ENCODE measurements around the gene STEAP1B. TPM values are rescaled to one million over a fixed set of nuclear protein-coding genes. Genes with fewer than 3 reads are reported as not detected.

The STEAP1B gene
- total and polyA plus RNA-seq, 2 donors (not counting 3 experiments of a cell fraction or from before 2014, with no cell fraction given), result 32.2 to 46.1 TPM

DNA sequence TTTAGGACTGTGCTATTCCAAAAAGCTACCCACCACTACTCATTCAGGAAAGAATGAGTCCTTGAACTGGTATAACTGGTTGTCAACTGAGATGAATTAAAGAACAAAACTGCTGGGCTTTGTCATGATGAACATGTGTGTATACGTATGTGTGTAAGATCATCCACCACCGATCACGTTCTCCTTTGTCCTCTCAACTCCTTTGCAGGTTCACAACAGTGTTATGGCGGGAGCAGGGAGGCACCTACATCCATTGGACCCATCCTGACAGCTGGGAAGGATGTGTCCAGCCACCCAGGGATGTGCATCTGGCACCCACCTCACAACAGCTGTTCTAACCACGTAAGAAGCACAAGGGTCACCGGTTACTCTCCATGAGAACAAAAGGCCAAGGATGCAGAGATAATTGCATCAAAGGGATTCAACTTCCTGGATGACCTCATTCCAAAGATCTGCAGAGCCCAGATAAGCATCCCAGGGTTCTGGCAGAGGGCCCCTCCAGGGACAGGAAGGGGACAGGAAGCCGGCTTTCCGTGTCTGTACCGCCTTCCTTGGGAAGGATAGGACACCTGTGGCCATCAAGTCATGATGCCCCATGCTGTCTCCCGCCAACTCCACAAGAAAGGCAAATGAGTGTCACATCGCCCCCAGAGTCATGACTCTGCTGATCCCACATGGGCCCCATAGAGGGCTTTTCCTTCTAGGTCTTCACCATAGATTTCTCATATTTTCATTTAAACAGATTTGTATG is 66.1 kb downstream of the STEAP1B start:
- Histone ChIP-seq H2AFZ (ENCODE audit: low read depth, low read length) (no peak overlapping the region), H3K4me3 (replicated peaks in 1 of 3; ENCODE audit: insufficient read depth in 1 of 3, low read depth in 1 of 3, low read length in 3 of 3) (no peak overlapping the region), H3K27me3 (ENCODE audit: control insufficient read depth in 2 of 2, insufficient read depth in 2 of 2, low read length in 2 of 2) (no peaks in the 10 kb centered on the region), H3K36me3 (ENCODE audit: control insufficient read depth in 2 of 2, extremely low read depth in 1 of 2, insufficient read depth in 2 of 2, low read length in 2 of 2) (no peaks in the 10 kb centered on the region), H3K9ac (replicated peaks; ENCODE audit: extremely low read depth, insufficient read depth, low read length) (peak overlapping the region; percentile 12), H4K20me1 (replicated peaks; ENCODE audit: control insufficient read depth, extremely low read depth, insufficient read depth, low read length) (no peaks in the 10 kb centered on the region), H3K27ac (ENCODE audit: insufficient read depth, low read depth, low read length) (peak overlapping the region; percentile 77), H3K9me1 (replicated peaks; ENCODE audit: control insufficient read depth, extremely low read depth, insufficient read depth, low read length) (no peaks in the 10 kb centered on the region), H3K9me3 (replicated peaks; ENCODE audit: control insufficient read depth, insufficient read depth, low read length) (no peaks in the 10 kb centered on the region), H3K4me2 (ENCODE audit: insufficient read depth, low read length) (peak overlapping the region; percentile 9), H3K79me2 (ENCODE audit: control insufficient read depth, insufficient read depth, low read length) (peaks cover 24% of the 10 kb centered on the region), H3K4me1 (ENCODE audit: control insufficient read depth, extremely low read depth, insufficient read depth, low read length) (peaks cover 28% of the 10 kb centered on the region)
- DNase-seq (ENCODE audit: low read depth, low spot score) (peak; percentile 72), FAIRE-seq (peak; percentile 72)
- dilution Hi-C loops (cut with MboI; ENCODE audit: extremely low pct_ligation_motif_present, low sequenced_read_pairs) (no loop called here), intact Hi-C loops (cut with micrococcal nuclease) (loop anchor here (1.0 kb wide), 2 partner anchors 11 to 16 kb away; no protein-coding TSS in a partner anchor)
- POLR2A ChIA-PET, result interaction anchor here (0.9 kb wide), 1 partner anchor 12 kb away, joined by 4 read pairs; no protein-coding TSS in a partner anchor
- TF ChIP-seq FOS (IDR thresholded peaks at IDR 0.05; ENCODE audit: borderline replicate concordance, insufficient read depth, low read length) (peak; percentile 52), GATA2 (IDR thresholded peaks at IDR 0.05; ENCODE audit: insufficient read depth, insufficient read length, low read depth, low read length) (peak; percentile 96), JUN (IDR thresholded peaks at IDR 0.05; ENCODE audit: borderline replicate concordance, insufficient read depth, insufficient read length, low read depth) (peak; percentile 94), POLR2A (IDR thresholded peaks at IDR 0.05; ENCODE audit: low read depth, low read length) (peak; percentile 49), POLR2AphosphoS5 (IDR thresholded peaks at IDR 0.05; ENCODE audit: insufficient read depth, low read depth, low read length) (peak; percentile 91)
- TF ChIP-seq, protein P1, sequence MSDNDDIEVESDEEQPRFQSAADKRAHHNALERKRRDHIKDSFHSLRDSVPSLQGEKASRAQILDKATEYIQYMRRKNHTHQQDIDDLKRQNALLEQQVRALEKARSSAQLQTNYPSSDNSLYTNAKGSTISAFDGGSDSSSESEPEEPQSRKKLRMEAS (IDR thresholded peaks at IDR 0.05; ENCODE audit: insufficient read depth, insufficient read length), result no peak
- no TSS peak for BruUV-seq (replicated peaks)
- CTCF ChIA-PET, result interaction anchor here (1.1 to 4.3 kb wide), 2 partner anchors 11 to 15 kb away, joined by 3 to 22 read pairs; no protein-coding TSS in a partner anchor
